GM19035 (cell line): ENCODE data around the gene KLF9.

ENCODE experiments used
- ATAC-seq: cut with Tn5 transposase; IDR thresholded peaks from one replicate; pipeline ENCODE4 v1.9.1; 2021; ENCODE audit not compliant: unreplicated experiment

The KLF9 gene

GRCh38 chr9:70422371-70423043, 8.1 kb upstream of the KLF9 start:
- ATAC-seq = no peak

- no peak for ATAC-seq
Observed at GRCh38 chr9:70421272-70422180, 7.1 kb upstream of the KLF9 start.

DNA sequence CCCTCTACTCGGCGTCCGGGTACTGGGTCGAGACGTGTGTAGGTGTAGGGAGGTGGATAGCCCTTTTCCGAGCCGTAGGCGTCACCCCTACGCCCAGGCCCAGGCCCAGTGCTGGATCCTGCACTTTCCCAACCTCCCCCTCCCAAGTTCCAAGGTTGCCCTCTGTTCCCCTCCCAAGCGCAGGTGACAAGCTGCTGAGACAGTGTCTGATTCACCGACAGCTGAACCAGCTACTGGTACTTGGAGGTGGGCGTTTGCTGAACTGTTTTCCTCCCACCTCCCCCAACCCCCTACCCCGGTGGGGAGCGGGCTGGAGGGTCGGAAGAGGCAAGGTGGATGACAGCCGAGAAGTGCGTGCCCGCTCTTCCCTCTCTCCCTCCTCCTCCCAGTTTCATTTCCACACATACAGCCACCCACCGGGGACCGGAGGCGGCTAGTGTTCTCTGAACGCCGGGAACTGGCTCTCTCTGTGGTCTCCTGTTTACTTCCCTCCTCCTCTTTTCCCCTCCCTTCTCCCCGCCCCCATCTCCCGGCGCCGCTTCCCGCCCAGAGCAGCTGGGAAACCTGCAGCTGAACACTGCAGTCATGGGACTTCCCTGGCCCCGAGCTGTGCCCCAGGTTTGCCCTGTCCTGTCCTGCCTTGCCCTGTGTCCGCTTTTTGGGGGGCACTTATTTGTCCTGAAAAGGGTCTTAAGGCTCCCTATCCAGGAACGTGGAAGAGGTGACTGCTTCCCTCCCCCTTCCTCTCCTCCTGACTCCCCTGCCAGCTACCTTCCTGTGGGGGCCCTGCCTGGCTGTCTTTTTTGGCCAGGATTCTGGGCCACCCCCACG, 6.2 kb upstream of the KLF9 start:
- peak; percentile 24 for ATAC-seq

GRCh38 chr9:70419556-70420440, 5.3 kb upstream of the KLF9 start:
- ATAC-seq = peak; percentile 40

GRCh38 chr9:70418822-70419555, 4.5 kb upstream of the KLF9 start:
- ATAC-seq = peak; percentile 52

- no peak for ATAC-seq
Observed at GRCh38 chr9:70415476-70415875, 1.0 kb upstream of the KLF9 start.

- ATAC-seq = no peak
Observed at GRCh38 chr9:70415041-70415440, 584 bp upstream of the KLF9 start.

GRCh38 chr9:70413464-70413798, 1.0 kb downstream of the KLF9 start:
- ATAC-seq = peak; percentile 32

DNA sequence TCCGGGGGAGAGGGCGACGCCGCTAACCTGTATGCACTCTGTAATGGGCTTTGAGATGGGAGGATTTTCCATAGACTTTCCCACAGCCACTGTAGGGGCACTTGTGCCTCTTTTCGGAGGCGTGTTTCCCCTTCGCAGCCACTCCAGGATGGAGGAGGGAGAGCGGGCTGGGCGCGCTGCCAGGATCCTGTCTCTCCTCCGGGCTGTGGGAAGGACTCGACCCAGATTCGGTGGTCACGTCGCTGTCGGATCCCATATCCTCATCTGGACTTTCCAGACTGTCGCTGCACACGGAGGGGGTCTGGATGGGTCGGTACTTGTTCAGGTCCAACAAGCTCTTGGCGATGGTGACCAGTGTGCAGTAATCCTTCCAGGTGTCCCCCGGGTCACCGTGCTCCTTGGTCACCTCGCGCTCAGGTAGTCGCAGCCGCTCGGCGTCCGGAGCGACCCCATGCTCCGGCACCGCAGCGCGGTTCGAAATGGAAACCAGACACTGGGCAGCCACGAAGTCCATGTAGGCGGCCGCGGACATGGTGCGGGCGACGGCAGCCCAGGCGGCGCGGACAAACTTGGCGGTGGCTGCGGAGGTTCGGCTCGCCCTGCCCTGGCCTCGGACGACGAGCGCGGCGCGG, 1.5 kb downstream of the KLF9 start:
- ATAC-seq = peak; percentile 2

DNA sequence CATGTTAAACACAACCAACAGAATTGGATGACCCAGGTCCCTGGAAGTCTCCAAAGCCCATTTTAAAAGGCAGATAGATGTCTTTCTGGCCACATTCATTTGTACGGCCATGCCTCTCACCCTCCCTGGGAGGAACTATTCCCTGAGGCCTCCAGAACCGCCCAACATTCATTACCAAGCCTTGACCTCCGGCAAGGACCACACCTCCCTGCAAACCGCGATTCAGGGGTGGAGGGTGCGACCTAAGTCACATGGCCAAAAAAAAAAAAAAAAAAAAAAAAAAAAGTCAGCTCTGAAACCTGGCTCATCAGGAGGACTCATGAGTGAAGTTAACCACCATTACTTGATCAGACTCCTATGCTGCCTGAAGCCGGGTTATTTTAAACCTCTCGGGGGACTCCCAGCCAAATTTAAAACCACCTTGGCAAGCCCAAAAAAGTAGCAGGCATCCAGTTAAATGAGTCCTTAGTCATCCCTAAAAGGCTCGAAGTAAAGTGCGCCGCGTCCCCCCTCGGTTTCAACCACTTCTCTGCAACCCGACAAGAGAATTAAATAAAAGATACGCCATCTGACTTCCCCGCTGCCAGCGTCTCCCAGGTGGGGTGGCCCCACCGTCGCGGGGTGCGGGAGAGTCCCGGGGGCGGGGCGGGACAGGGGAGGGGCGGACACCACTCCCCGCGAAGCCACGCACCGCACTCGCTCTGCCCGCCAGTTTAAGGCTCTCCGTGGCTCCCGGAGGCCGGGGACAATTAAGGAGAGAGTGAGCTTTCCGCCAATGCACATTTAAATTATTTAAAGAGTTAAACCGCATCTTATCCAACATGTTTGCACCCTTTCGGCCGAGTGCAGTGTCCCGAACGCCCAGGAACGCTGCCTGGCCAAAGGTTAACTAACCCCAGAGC, 2.3 kb downstream of the KLF9 start:
- ATAC-seq = peak; percentile 25

GRCh38 chr9:70411121-70411929, 3.1 kb downstream of the KLF9 start:
- no peak for ATAC-seq

- no peak for ATAC-seq
Observed at GRCh38 chr9:70410368-70410767, 4.1 kb downstream of the KLF9 start.

- ATAC-seq = no peak
Observed at GRCh38 chr9:70409800-70410199, 4.7 kb downstream of the KLF9 start.

DNA sequence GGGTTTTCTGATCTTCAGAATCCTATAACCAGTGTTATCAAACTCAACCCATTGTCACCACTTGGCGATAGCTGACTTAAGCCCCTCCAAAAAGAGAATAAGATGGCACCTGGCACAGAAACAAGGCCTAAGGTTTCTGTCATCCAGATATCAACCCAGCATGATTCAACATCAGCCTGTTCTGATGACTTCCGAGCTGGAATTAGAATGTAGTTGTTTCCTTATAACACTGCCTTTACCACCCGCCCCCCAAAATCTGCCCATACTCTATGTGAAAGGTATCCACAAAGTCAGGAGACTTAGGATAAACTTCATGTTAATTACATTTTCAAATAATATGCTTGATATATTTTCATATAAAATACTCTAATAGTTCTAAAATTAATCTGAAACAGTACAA, 5.2 kb downstream of the KLF9 start:
- ATAC-seq = no peak

- ATAC-seq = no peak
Observed at GRCh38 chr9:70408393-70409040, 5.9 kb downstream of the KLF9 start.

- no peak for ATAC-seq
Observed at GRCh38 chr9:70407081-70407503, 7.4 kb downstream of the KLF9 start.

- peak; percentile 59 for ATAC-seq
Observed at GRCh38 chr9:70406434-70406862, 8.0 kb downstream of the KLF9 start.
